Fibroblast of lung (primary cell): Measurements from ENCODE around the gene TMEM131L.

Experiments used
- CTCF ChIP-seq, 2 donors: IDR thresholded peaks in 1 of 2; conservative IDR thresholded peaks in 1 of 2; 1 replicate in 1 of 2; 2 replicates in 1 of 2; pipeline ENCODE4 v1.5.1; 2011 to 2012; ENCODE audit warnings: low read length in 2 of 2, control low read depth in 1 of 2, inconsistent platforms in 1 of 2, low read depth in 1 of 2, mild to moderate bottlenecking in 1 of 2
- EZH2 ChIP-seq: IDR thresholded peaks from 2 replicates; pipeline ENCODE4 v1.5.1; 2012; ENCODE audit warnings: low read length, control low read depth, mild to moderate bottlenecking; ENCODE audit errors: missing control alignments

GRCh38 chr4:153490985-153491483 lies 24.9 kb downstream of the TMEM131L start:
- TF ChIP-seq CTCF (conservative IDR thresholded peaks at IDR 0.05 in 1 of 2, IDR thresholded peaks at IDR 0.05 in 1 of 2; ENCODE audit: low read depth in 1 of 2, low read length in 2 of 2) (no peak), EZH2 (no peak)
